Measurements from ENCODE around the gene DNM2.

DNA sequence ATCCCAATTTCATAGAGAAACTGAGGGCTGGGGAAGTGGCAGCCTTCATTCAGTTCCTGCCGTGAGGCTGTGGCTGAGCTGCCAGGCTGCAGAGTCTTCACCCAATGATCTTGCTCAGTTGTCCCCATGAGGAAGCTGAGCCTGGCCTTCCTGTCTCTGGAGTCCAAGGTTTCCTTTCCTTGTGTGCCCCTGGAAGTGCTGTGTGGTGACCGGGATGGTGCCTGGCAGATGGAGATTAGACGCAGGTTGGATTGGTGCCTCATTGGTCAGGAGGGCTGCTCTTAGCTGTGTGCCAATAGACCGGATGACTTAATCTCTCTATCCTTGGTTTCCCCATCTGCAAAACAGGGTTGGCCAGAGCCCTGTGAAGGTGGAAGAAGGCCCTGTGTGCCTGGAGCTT is 24.6 kb downstream of the DNM2 start:
- TF ChIP-seq, protein P1, sequence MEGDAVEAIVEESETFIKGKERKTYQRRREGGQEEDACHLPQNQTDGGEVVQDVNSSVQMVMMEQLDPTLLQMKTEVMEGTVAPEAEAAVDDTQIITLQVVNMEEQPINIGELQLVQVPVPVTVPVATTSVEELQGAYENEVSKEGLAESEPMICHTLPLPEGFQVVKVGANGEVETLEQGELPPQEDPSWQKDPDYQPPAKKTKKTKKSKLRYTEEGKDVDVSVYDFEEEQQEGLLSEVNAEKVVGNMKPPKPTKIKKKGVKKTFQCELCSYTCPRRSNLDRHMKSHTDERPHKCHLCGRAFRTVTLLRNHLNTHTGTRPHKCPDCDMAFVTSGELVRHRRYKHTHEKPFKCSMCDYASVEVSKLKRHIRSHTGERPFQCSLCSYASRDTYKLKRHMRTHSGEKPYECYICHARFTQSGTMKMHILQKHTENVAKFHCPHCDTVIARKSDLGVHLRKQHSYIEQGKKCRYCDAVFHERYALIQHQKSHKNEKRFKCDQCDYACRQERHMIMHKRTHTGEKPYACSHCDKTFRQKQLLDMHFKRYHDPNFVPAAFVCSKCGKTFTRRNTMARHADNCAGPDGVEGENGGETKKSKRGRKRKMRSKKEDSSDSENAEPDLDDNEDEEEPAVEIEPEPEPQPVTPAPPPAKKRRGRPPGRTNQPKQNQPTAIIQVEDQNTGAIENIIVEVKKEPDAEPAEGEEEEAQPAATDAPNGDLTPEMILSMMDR (IDR thresholded peaks at IDR 0.05) = no peak
- TF ChIP-seq, protein P2, sequence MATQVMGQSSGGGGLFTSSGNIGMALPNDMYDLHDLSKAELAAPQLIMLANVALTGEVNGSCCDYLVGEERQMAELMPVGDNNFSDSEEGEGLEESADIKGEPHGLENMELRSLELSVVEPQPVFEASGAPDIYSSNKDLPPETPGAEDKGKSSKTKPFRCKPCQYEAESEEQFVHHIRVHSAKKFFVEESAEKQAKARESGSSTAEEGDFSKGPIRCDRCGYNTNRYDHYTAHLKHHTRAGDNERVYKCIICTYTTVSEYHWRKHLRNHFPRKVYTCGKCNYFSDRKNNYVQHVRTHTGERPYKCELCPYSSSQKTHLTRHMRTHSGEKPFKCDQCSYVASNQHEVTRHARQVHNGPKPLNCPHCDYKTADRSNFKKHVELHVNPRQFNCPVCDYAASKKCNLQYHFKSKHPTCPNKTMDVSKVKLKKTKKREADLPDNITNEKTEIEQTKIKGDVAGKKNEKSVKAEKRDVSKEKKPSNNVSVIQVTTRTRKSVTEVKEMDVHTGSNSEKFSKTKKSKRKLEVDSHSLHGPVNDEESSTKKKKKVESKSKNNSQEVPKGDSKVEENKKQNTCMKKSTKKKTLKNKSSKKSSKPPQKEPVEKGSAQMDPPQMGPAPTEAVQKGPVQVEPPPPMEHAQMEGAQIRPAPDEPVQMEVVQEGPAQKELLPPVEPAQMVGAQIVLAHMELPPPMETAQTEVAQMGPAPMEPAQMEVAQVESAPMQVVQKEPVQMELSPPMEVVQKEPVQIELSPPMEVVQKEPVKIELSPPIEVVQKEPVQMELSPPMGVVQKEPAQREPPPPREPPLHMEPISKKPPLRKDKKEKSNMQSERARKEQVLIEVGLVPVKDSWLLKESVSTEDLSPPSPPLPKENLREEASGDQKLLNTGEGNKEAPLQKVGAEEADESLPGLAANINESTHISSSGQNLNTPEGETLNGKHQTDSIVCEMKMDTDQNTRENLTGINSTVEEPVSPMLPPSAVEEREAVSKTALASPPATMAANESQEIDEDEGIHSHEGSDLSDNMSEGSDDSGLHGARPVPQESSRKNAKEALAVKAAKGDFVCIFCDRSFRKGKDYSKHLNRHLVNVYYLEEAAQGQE (IDR thresholded peaks at IDR 0.05; ENCODE audit: insufficient read depth in 1 of 2, low read depth in 2 of 2, low read length in 1 of 2) = no peak
